ENCODE measurements around the gene ATP2B2. TPM values are rescaled to one million over a fixed set of nuclear protein-coding genes. Genes with fewer than 3 reads are reported as not detected.
A peak's percentile ranks its signal among the peaks of the same experiment; 100 is the strongest.

Gene ATP2B2
- total and polyA plus RNA-seq, 9 of the 15 experiments (the other 6 are each of a cell fraction or from before 2014, with no cell fraction given): 0.06 TPM; not detected in 8

- TF ChIP-seq ZNF592 (IDR thresholded peaks at IDR 0.05): peak; percentile 45; the same call in 1 of the 2 replicates
- peak; percentile 58 for TF ChIP-seq ARID1B (IDR thresholded peaks at IDR 0.05)
- no peak for TF ChIP-seq ZNF551 (CRISPR knock-in tag; IDR thresholded peaks at IDR 0.05)
- no peak for TF ChIP-seq AFF1 (IDR thresholded peaks at IDR 0.05; ENCODE audit: low read depth in 1 of 2, partially characterized antibody in 2 of 2)
- TF ChIP-seq USF2 (CRISPR knock-in tag; IDR thresholded peaks at IDR 0.05): no peak
- 0 out of 2 replicates have a peak, but pooled peaks have one; percentile 27 for TF ChIP-seq SMAD4 (CRISPR knock-in tag; conservative IDR thresholded peaks at IDR 0.05)
- TF ChIP-seq ZNF232 (CRISPR knock-in tag; IDR thresholded peaks at IDR 0.05): no peak
- no peak for TF ChIP-seq PHB2 (IDR thresholded peaks at IDR 0.05; ENCODE audit: low read depth)
- no peak for TF ChIP-seq TOE1 (IDR thresholded peaks at IDR 0.05; ENCODE audit: borderline replicate concordance)
- TF ChIP-seq TOE1 (CRISPR knock-in tag; IDR thresholded peaks at IDR 0.05; ENCODE audit: borderline replicate concordance, low read depth): no peak
- TF ChIP-seq KLF13 (tag; IDR thresholded peaks at IDR 0.05; ENCODE audit: borderline replicate concordance, low read depth): no peak
- TF ChIP-seq MTA3 (IDR thresholded peaks at IDR 0.05; ENCODE audit: borderline replicate concordance): 0 out of 2 replicates have a peak, but pooled peaks have one; percentile 25
- no peak for TF ChIP-seq E4F1 (CRISPR knock-in tag; IDR thresholded peaks at IDR 0.05; ENCODE audit: borderline replicate concordance)
- TF ChIP-seq TCF7L2 (IDR thresholded peaks at IDR 0.05; ENCODE audit: low read depth, low read length): no peak
- no peak for TF ChIP-seq RBM17 (IDR thresholded peaks at IDR 0.05; ENCODE audit: borderline replicate concordance, low read depth, low read length)
Observed at GRCh38 chr3:10279384-10280176, 225.8 kb downstream of the ATP2B2 start (continued).
